Gastrocnemius medialis (tissue), 4 donors: ENCODE results near the gene HOOK2.

Experiments
- CTCF ChIP-seq, 5 experiments: fragments of 450-650 bp in 3 of 5; fragments of 200-600 bp in 2 of 5; sonication (generic) in 2 of 5; IDR thresholded peaks in 4 of 5; conservative IDR thresholded peaks in 1 of 5; 1 replicate in 4 of 5; 2 replicates in 1 of 5; pipeline ENCODE4 v1.5.1; 2016 to 2019; ENCODE audit warnings: antibody characterized with exemption in 5 of 5, mild to moderate bottlenecking in 3 of 5, moderate library complexity in 3 of 5
- POLR2A ChIP-seq, 2 donors: fragments of 450-650 bp; IDR thresholded peaks; one replicate each; pipeline ENCODE4 v1.6.1; 2017; ENCODE audit warnings: antibody characterized with exemption in 2 of 2, mild to moderate bottlenecking in 2 of 2, moderate library complexity in 2 of 2

GRCh38 chr19:12788682-12789097 is 13.3 kb upstream of the HOOK2 start:
- TF ChIP-seq POLR2A (IDR thresholded peaks at IDR 0.05) (no peak), CTCF (IDR thresholded peaks at IDR 0.05 in 4 of 5, conservative IDR thresholded peaks at IDR 0.05 in 1 of 5) (no peak)
